Stimulated activated CD8-positive, alpha-beta memory T cell treated with anti-CD3 and anti-CD28 coated beads, Interleukin-7, amount 100 ng/mL, for 48 hours (primary cell): ENCODE data around the gene EOLA1.
"Not testable (repeated sequence)": the region's sequence is repeated elsewhere in the genome, so short reads cannot be mapped to it uniquely, and the experiment has no call there.

Source experiments
- DNase-seq, 2 donors: peaks; one replicate each; pipeline ENCODE4 v3.0.0-alpha.2; 2020; ENCODE audit warnings: low read depth in 1 of 2; ENCODE audit errors: extremely low read depth in 1 of 2

EOLA1 gene

DNA sequence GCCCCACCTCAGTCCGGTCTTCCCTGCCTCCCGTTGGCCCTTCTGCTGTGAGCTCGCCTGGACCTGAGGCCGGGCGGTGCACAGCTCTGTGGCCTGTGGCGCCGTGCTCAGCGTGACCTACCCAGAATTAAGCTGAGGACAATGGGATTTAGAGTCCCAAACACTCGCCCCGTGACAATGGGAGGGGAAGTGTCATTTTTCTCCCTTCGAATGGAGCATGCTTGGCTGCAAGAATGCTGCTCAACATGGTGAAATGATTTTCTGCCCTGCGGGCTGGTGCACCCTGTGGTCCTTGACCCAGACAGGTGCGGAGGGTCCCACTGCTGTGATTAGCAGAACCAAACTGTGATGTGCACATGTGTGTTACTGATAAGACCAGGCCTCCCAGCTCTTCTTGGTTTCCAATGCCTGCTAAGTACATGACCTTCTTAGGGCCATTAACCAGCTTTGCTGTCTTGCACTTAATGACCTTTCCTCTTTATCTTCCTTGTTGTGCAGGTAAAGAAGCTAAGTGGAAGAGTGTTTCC is 772 bp downstream of the EOLA1 start:
- no peak for DNase-seq

DNA sequence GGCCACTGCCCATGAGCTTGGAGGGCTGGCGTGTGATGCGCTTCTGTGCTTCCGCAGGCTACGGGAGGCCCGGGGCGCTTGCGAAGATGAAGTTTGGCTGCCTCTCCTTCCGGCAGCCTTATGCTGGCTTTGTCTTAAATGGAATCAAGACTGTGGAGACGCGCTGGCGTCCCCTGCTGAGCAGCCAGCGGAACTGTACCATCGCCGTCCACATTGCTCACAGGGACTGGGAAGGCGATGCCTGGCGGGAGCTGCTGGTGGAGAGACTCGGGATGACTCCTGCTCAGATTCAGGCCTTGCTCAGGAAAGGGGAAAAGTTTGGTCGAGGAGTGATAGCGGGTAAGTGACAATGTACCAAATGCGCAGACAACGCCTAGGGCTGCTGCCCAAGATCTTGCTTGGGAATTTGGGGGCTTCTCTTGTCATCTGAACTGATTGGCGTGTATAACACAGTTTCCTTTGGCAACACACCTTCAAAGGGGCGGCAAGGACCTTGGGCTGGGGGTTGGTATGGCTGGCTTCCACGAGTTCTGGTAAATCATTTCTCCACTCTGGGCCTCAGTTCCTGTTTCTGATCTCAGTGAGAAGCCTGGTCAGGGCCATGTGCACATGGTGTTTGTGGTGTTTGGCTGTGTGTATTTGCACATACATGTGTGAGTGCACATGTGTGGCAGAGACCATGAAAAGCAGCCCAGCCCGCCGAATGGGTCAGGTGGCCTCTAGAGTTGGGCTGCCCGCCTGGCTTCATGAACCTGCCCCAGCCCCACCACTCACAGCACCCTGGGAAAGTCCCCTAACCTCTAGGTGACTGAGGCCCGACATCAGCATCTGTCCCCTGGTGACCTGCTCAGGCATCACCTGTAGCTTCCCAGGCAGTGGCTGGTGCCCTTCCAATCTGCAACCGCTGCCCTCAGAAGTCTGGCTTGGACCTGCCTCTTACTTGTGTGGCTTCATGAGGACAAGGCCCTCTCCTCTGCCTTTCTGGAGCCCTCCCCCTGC is 5.0 kb downstream of the EOLA1 start:
- not testable (repeated sequence) for DNase-seq

DNA sequence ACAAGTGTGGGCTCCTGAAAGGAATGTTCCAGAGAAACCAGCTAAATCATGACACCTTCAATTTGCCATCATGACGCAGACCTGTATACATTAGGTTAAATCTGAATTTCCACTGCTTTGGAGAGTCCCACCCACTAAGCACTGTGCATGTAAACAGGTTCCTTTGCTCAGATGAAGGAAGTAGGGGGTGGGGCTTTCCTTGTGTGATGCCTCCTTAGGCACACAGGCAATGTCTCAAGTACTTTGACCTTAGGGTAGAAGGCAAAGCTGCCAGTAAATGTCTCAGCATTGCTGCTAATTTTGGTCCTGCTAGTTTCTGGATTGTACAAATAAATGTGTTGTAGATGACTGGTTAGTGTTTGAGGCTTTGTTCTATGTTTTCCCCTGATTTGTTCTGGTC is 6.2 kb downstream of the EOLA1 start:
- not testable (repeated sequence) for DNase-seq

DNA sequence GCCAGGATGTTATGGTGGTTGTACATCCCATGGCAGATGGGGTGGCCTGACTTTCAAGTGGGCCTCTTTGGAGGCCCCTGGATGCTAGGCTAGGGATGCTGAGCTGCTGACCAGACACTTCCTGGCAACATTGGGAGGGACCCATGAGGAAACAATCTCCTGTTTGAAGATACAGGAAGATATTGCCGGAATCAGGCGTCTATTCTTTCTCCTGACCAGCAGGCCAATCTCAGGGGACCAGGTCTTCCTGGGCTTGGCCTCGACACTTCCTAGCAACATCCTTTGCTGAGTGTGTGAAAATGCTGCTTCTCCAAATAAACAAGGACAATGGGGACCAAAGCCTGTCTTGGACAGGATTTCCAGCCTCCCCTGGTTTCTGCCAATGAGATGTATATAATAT is 7.0 kb downstream of the EOLA1 start:
- DNase-seq: not testable (repeated sequence)

DNA sequence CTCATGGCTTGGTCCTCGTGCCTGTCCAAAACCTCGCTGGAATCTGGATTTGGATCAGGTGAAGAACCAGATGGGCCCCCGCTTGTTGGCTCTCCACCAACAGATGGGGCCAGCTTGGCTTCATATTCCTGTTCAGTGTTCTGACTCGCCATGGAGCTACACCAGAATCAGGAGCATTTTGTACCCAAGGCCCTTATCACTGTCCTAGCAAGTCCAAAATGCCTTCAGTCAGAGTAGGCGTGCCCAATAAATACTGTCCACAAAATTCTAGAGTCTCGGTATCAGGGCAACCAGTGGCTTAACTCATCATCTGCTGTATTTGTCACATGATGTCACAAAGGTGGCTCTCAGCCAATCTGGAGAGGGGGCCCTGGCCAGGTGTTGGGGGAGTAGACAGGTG is 8.9 kb downstream of the EOLA1 start, which contains the start of gene HSFX3:
TSS of gene HSFX3 (minus strand) at position 224 of the 400 bp plus-strand sequence. CDS start at position 152, 72 bp downstream.
- DNase-seq: not testable (repeated sequence)

DNA sequence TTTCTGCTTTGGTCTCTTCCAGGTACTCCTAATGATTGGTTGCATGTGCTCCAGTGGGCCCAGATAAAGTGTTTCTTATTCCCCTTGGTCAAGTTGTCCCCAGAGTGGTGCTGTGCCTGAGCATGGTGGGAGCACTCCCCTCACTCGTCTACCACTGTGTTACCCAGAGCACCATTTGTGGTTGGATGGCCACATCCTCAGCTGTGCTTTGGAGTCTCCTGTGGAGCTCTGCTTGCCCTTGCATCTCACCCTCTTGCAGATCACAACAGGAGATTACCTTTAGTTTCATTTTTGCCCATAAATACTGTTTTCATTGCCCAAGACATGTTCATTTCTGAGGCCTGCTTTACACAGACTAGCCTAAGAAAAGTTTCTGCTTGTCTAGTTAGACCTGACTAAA is 9.6 kb downstream of the EOLA1 start:
- DNase-seq: not testable (repeated sequence)

DNA sequence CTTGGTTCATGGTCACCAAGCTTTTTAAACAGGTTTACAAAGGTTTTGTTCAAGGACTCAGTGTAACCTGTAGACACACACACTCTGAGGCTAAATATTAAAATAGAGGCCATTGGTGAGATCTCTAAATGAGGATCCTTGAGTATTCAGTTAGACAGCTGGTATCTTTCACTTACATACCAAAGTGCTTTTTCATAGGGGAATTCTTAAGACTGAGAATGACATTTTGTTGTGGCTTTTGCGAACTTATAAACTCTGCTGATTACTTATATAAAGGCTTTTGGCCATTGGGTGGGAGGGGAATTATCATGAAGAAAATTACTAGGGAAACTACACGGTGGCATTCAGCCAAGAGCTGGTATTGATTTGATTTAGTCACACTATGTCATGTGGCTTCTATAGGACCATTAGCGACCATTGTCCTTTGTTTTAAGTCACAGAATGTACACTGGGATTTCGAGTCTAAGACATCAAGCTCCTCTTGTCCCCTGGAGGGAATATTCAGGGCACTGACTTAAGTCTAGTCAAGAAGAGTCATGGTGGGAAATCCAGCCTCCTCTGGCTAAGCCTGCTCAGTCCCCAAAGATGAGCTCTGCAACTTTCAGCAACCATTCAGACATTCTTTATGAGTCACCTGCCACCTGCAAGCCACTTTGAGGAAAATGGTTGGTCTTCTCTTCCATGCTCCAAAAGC is 10.6 kb downstream of the EOLA1 start:
- DNase-seq: not testable (repeated sequence)

DNA sequence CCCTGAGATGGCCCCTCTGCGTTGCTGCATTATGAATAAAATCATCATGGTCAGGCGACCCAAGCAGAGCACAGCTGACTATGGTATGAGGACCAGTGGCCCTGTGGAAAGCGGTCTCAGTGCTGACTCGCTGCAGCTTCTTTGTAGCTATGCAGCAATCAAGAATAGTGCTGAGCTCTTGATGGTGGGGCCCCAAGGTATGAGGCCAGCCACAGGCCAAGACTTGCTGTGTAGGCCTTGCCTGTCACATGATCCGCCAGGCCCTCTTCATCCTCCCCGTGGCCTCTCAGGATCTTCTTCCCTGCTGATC is 11.1 kb downstream of the EOLA1 start:
- not testable (repeated sequence) for DNase-seq

DNA sequence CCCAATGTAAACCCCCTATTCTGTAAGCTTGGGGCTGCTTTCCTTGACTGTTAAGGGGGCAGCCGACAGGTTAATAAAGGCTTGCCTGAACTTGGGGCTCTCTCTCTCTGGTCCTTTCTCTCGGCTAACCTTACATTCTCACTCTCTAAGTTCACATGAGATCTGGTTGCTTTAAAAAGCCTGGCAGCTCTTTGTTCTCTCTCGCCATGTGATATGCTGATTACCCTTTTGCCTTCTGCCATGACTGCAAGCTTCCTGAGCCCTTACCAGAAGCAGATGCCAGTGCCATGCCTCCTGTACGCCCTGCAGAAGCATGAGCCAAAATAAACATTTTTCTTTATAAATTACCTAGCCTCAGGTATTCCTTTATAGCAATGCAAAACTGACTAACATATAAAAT is 14.4 kb downstream of the EOLA1 start:
- not testable (repeated sequence) for DNase-seq

DNA sequence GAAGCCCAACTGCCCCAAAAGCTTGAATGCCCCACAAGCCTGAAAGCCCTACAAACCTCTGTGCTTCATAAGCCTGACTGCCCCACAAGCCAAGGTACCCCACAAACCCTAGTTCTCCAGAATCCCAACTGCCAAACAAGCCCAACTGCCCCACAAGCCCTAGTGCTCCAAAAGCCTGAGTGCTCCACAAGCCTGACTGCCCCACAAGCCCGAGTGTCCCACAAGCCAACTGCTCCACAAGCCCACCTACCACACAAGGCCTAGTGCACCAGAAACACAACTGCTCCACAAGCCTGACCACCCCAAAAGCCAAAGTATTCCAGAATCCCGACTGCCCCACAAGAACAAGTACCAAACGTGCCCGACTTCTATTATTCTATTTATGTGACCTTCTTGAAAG is 22.5 kb downstream of the EOLA1 start:
- no peak for DNase-seq

DNA sequence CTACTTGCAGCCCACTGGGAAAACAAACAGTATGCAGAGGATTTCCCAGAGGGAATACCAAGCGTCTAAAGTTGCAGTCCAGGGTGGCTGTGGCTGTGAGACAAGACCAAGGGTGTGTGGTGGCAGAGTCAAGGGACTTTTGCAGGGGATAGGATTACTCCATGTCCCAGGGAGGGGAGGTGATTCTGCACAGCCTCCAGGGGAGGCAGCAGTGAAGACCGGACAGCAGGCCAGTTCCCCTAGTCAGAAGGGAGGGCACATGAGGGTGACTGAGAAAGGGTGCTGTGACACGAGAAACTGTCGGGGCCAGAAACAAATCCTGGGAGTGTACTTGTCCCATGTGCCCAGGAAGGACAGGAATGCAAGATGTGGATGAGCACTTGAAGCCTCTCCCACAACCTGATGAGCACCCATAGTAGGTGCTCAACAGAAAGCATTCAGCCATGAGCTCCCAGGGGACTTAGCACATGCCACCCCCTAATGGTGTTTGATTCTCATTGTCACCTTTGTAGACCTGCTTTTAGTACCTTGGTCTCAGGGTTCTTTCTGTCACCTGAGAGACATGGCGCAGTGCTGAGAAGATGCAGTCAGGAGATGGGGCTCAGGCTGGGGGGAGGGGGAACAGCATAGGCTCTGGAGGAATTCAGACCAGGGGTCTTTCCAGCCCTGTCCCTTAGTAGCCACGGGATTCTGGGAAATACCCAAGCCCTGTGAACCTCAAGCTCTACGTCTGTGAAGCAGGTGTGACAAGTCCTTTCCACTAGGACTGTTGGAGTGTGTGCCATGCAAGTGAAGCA is 27.0 kb downstream of the EOLA1 start:
- no peak for DNase-seq

DNA sequence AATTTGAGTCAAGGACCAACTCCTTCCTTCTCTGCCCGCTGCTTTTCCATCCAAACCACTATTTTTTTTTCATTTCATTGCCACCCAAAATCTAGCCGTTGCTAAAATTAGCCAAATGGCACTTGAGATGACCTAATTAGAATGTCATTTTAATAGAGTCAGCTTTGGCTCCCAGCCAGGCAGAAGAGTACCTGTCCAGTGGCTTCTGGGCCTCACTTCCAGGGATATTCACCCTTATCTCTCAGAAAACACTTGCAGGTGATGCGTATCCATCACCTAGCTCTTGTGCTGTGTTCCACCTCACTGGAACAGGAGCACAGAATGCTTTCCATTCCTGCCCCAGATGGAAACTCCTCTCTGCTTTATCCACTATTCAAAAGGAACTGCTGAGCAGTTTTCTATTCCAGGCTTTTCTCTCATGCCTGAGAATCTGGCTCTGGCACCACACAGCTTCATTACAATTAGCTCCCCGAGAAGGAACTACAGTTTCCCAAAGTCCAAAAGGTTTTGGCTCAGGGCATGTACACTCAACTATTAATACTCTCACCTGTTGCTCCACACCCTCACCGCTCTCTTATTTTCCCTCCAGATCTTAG is 28.0 kb downstream of the EOLA1 start:
- DNase-seq: no peak

DNA sequence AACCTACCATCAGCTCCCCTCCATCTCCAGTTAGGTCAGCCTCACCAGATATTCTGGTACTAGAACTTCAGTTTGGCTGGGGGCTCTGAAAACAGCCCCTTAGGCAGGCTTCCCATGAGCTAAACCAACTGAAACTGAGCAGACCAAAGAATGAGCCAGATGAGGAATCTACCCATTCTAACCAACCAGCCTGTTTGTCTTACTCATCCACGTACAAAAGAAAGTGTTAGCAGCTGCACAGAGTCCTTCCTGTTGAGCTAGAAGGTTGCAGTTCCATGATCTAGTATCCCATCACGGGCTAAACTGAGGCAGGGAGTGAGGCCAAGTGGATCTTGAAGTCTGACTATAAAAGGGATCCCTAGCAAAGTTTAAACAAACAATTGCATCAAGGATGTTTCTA is 29.0 kb downstream of the EOLA1 start:
- DNase-seq: peak in 1 of 2 donors; percentile 3

DNA sequence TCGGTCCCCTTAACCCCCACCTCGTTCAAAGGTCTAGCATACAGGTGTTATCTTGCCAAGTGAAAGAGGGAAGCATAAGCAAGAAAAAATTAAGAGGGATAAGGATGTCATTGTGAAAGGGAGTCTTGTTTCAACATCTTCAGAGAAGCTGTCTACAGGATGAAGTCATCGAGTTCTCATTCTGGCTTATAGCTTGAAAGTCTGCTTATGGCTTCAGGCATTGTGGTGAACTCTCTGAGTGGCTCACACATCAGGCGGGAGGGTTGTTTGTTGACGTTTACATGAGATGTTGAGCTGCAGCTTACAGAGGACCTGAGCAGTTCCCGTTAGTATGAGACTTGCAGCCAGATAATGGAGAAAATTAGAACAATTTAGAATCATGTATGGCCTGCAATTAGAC is 29.9 kb downstream of the EOLA1 start:
- no peak for DNase-seq

DNA sequence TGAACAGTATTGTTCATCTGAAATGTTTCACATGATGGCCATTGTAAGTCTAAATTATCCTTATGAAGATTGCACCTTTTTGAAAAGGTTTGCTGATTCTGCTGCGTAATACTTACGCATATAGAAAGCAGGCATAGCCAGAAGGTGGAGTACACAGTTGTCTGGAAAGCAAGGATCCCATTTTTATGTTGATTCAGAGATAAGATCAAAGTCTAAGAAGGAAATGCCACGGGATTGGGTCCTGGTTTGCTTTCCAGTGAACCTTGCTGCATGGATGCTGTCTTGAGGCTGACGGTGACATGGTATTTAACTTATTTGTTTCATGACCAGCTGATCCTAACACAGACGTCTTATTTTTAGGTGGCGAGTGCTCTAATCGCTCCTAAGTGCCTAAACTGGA is 31.0 kb downstream of the EOLA1 start:
- DNase-seq: no peak

DNA sequence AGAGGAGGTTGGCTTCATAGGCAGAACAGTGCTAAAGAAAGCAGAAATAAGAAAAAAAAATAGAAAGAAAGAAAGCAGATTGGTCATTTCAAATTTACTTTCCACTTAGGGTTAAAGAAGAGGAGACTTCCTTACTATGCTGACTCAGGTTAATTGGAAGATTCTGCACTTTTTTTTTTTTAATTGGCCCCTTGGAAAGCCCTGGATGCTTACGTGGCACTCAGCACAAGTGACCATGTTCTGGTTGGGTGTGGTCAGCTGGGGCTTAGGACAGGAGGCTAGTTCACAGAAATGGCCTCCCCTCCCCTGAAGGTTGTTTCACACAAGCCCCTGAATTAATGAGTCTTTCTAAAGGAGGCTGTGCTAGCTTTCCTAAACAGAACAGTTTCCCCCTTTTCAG is 31.9 kb downstream of the EOLA1 start:
- no peak for DNase-seq

DNA sequence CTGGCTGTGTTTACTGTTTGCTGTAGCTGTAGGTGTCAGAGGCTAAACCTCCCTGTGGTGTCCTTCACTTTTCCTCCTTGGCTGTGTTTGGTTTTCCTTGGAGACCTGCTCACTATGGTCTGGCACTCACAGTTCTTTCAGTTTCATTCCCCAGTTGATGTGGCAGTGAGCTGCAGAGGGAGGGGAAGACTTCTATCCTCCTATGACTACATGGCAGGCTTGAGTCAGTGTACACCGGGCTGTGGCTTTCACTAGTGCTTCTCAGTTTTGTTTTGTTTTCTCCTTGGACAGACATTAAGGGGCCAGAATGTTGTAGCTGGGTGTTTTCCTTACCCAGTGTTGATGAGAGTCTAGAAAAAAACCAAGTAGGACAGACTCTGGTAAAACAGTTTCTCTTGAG is 32.6 kb downstream of the EOLA1 start:
- DNase-seq: not testable (repeated sequence)

DNA sequence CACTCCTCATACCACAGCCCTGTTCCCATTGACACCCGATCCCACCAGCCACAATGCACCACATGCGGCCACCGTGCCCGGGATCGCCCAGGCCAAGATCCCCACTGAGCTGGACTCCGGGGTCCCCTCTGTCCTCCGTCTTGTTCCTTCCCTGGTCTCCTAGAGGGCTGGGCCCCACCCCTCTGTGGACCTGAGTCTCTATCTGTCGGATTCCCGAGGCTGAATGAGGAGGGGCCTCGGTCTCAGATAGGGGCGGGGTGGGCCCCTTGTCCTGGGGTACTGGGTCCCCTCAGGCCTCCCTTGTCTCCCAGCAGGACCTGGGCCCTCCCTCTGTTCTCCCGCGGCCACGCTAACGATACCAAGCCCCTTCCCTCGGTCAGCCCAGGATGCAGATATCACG is 44.8 kb downstream of the EOLA1 start:
- not testable (repeated sequence) for DNase-seq

DNA sequence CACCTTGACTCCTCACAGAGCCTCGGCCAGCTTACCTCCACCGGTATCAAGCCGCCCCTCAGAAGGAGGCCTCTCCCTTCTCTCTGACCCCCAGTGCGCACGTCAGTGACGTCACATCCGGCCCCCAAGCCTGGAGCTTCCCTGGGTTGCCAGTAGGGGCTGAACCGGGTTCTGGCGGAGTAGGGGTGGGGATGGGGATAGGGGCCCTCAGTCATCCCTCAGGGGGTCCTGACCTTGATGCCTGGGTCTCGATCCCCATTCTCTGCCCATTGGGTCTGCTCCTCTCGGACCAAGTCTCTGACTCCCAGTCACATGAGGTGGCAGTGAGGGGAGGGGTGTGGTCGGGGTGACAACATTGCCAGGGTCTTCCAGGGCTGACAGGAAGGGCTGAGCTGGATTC is 46.5 kb downstream of the EOLA1 start, which contains the start of gene MAGEA9B:
TSS of gene MAGEA9B (minus strand) at position 101 of the 400 bp plus-strand sequence. CDS start 4,280 bp downstream, outside the sequence.
- DNase-seq: not testable (repeated sequence)

DNA sequence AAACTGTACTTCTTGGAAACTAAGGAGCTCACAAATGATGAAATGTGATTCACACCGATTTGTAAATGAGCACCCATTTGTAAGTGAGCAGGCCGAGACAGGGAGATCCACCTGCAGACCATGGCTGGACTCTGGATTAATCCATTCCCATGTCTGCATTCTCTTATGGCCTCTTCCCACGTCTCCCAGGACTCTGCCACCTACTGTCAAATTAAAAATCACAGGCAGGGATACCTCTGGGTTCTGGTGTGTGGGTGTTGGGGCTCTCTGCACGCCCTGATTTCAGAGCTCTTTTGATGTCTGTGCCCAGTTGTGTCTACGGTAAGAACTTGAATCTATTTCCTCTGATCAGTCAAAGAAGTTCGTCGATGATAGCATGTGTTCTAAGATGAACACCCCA is 50.2 kb downstream of the EOLA1 start:
- DNase-seq: not testable (repeated sequence)
